ENCODE data around the gene BRF1. TPM values are rescaled to one million over a fixed set of nuclear protein-coding genes. Genes with fewer than 3 reads are reported as not detected.

BRF1 gene
- total and polyA plus RNA-seq, 2 of the 8 experiments (the other 6 are each of a cell fraction or from before 2014, with no cell fraction given): 7.7 to 18.3 TPM

DNA sequence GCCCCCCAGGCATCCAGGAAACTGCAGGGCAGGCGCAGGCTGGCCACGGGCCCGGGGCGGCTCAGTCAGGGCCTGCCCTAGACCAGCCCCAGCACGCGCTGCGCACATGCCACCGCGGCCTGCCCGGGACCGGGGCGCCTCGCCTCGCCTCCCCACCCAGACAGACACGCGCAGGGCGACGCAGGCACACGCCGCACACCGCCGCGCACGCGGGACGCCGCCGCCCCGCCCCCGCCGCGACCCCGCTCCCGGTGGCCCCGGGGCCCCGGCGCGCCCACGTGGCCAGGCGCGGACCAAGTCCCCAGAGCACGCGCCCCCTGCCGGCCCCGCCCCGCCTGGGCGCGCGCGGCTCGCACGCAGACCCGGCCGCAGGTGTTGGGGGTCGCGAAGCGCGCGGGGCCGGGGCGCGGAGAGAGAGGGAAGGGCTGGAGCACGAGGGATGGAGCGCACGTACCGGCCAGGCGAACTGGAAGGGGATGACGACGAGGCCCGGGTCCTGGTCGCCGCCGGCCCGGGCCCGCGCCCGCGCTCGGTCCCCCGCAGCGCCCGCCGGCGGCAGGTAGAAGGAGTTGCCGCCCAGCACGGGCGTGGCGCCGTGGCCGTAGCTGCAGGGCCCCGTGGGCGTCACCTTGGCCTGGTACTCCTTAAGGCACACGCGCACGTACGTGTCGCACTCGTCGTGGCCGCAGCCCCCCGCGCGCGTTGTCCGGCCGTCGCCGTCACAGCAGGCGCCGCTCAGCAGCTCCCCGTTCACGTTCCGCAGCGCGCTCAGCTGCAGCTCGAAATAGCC lies 133.3 kb downstream of the BRF1 start (continued):
- peak; percentile 45 for TF ChIP-seq EZH2 (IDR thresholded peaks at IDR 0.05; ENCODE audit: low read depth, low read length, severe bottlenecking)
- TF ChIP-seq EGR1 (IDR thresholded peaks at IDR 0.05; ENCODE audit: borderline replicate concordance, low read depth, low read length): no peak
- peak in 2 of 3 experiments; percentile 25 to 47; a peak in 3 of 4 replicates for TF ChIP-seq CTCF (IDR thresholded peaks at IDR 0.05; ENCODE audit: control extremely low read depth in 1 of 3, insufficient read depth in 1 of 3, low read depth in 1 of 3, low read length in 3 of 3)
- no peak for TF ChIP-seq NANOG (IDR thresholded peaks at IDR 0.05; ENCODE audit: insufficient read depth, low read depth, low read length, poor library complexity, severe bottlenecking)
- no peak for TF ChIP-seq GABPA (IDR thresholded peaks at IDR 0.05; ENCODE audit: borderline replicate concordance, insufficient read depth, low read length)
- TF ChIP-seq CEBPB (IDR thresholded peaks at IDR 0.05; ENCODE audit: low read depth, low read length): no peak
- TF ChIP-seq JUND (IDR thresholded peaks at IDR 0.05; ENCODE audit: low read length): no peak
- TF ChIP-seq TBP (IDR thresholded peaks at IDR 0.05; ENCODE audit: low read depth, low read length): no peak
- TF ChIP-seq, protein P1, sequence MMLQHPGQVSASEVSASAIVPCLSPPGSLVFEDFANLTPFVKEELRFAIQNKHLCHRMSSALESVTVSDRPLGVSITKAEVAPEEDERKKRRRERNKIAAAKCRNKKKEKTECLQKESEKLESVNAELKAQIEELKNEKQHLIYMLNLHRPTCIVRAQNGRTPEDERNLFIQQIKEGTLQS (IDR thresholded peaks at IDR 0.05; ENCODE audit: insufficient read depth, low read depth, low read length): no peak
- TF ChIP-seq TCF12 (IDR thresholded peaks at IDR 0.05; ENCODE audit: low read depth, low read length): no peak
- TF ChIP-seq SP1 (IDR thresholded peaks at IDR 0.05; ENCODE audit: low read depth, low read length): no peak
- TF ChIP-seq CTBP2 (IDR thresholded peaks at IDR 0.05; ENCODE audit: borderline replicate concordance, insufficient read depth, insufficient read length, low read length): no peak
- TF ChIP-seq CHD1 (IDR thresholded peaks at IDR 0.05; ENCODE audit: low read depth, low read length): no peak
- no peak for TF ChIP-seq BCL11A (IDR thresholded peaks at IDR 0.05; ENCODE audit: low read depth in 2 of 2, low read length in 2 of 2)
- TF ChIP-seq CREB1 (IDR thresholded peaks at IDR 0.05): no peak
- TF ChIP-seq BRCA1 (IDR thresholded peaks at IDR 0.05; ENCODE audit: low read depth, low read length): no peak
- no peak for TF ChIP-seq ZNF274 (IDR thresholded peaks at IDR 0.05; ENCODE audit: borderline replicate concordance, extremely low read depth, low read length)
- no peak for TF ChIP-seq TEAD4 (IDR thresholded peaks at IDR 0.05; ENCODE audit: low read depth, low read length)
- no peak for TF ChIP-seq POU5F1 (IDR thresholded peaks at IDR 0.05; ENCODE audit: low read depth, low read length)
- peak; percentile 64; the same call in 1 of the 2 replicates for TF ChIP-seq RBBP5 (IDR thresholded peaks at IDR 0.05; ENCODE audit: borderline replicate concordance, low read depth, low read length)
- no peak for TF ChIP-seq FOSL1 (IDR thresholded peaks at IDR 0.05; ENCODE audit: insufficient read depth, low read depth, low read length)
- TF ChIP-seq, protein P2, sequence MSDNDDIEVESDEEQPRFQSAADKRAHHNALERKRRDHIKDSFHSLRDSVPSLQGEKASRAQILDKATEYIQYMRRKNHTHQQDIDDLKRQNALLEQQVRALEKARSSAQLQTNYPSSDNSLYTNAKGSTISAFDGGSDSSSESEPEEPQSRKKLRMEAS (IDR thresholded peaks at IDR 0.05): peak; percentile 79
